GM23248 (cell line): ENCODE results near the gene NCAM2. TPM values are rescaled to one million over a fixed set of nuclear protein-coding genes. Genes with fewer than 3 reads are reported as not detected.

Experiments used
- DNase-seq: peaks from one replicate; pipeline ENCODE4 v3.0.0-alpha.2; 2015
- H2AFZ ChIP-seq: fragments of 200-600 bp; sonication (generic); 2 replicates; pipeline ENCODE4 v1.6.1; 2016; ENCODE audit warnings: antibody characterized with exemption
- H3F3A ChIP-seq: fragments of 200-600 bp; sonication (generic); 2 replicates; pipeline ENCODE4 v1.6.1; 2016; ENCODE audit warnings: mild to moderate bottlenecking, antibody characterized with exemption, mixed run types; ENCODE audit not compliant: insufficient read depth
- H3K27ac ChIP-seq: fragments of 200-600 bp; sonication (generic); 2 replicates; pipeline ENCODE4 v1.5.1; 2016; ENCODE audit warnings: mild to moderate bottlenecking
- H3K27me3 ChIP-seq: fragments of 200-600 bp; sonication (generic); replicated peaks from 2 replicates; pipeline ENCODE4 v1.6.1; 2016; ENCODE audit warnings: mild to moderate bottlenecking; ENCODE audit not compliant: insufficient read depth
- H3K36me3 ChIP-seq: fragments of 200-600 bp; sonication (generic); 2 replicates; pipeline ENCODE4 v1.6.1; 2016; ENCODE audit warnings: low read depth, mild to moderate bottlenecking
- H3K4me1 ChIP-seq: fragments of 200-600 bp; sonication (generic); 2 replicates; pipeline ENCODE4 v1.6.1; 2016; ENCODE audit warnings: mild to moderate bottlenecking; ENCODE audit not compliant: insufficient read depth
- H3K4me2 ChIP-seq: fragments of 200-600 bp; sonication (generic); one replicate; pipeline ENCODE4 v1.6.1; 2016; ENCODE audit warnings: mild to moderate bottlenecking; ENCODE audit not compliant: unreplicated experiment
- H3K4me3 ChIP-seq: fragments of 200-600 bp; sonication (generic); 2 replicates; pipeline ENCODE4 v1.5.1; 2016; ENCODE audit warnings: mild to moderate bottlenecking
- H3K79me2 ChIP-seq: fragments of 200-600 bp; sonication (generic); 2 replicates; pipeline ENCODE4 v1.6.1; 2016; ENCODE audit warnings: mild to moderate bottlenecking; ENCODE audit not compliant: insufficient read depth
- H3K9ac ChIP-seq: fragments of 200-600 bp; sonication (generic); 2 replicates; pipeline ENCODE4 v1.6.1; 2016; ENCODE audit warnings: mild to moderate bottlenecking
- H3K9me2 ChIP-seq: fragments of 200-600 bp; sonication (generic); 2 replicates; pipeline ENCODE4 v1.6.1; 2016; ENCODE audit warnings: mixed run types, mild to moderate bottlenecking, moderate library complexity; ENCODE audit not compliant: insufficient read depth
- H3K9me3 ChIP-seq: fragments of 200-600 bp; sonication (generic); one replicate; pipeline ENCODE4 v1.6.1; 2017; ENCODE audit warnings: low read depth
- H4K20me1 ChIP-seq: fragments of 200-600 bp; sonication (generic); 2 replicates; pipeline ENCODE4 v1.6.0; 2016; ENCODE audit not compliant: insufficient read depth
- EZH2 ChIP-seq: fragments of 200-600 bp; sonication (generic); IDR thresholded peaks from 2 replicates; pipeline ENCODE4 v1.6.1; 2018; ENCODE audit warnings: antibody characterized with exemption, mild to moderate bottlenecking; ENCODE audit not compliant: insufficient read depth, poor library complexity, severe bottlenecking
- EZH2phosphoT487 ChIP-seq: fragments of 200-600 bp; sonication (generic); IDR thresholded peaks from 2 replicates; pipeline ENCODE4 v1.6.1; 2018; ENCODE audit warnings: antibody characterized with exemption, moderate library complexity, mild to moderate bottlenecking, low read depth; ENCODE audit not compliant: insufficient read depth
- WGBS, 2 experiments: methylation state at CpG; one replicate each; pipeline ENCODE4 v1.1.6; 2015 to 2017; ENCODE audit warnings: low lambda C conversion rate in 2 of 2, low coverage in 1 of 2; ENCODE audit errors: missing lambda C conversion rate in 2 of 2; 5-methylcytosine and 5-hydroxymethylcytosine counted together
- in situ Hi-C: fragments of 300-500 bp; cut with MboI; formaldehyde crosslinking; loops from 2 replicates; pipeline ENCODE4 v1.15.0; 2020
- polyA plus RNA-seq: library from polyadenylated mRNA; unstranded; fragments of >200 nt; fragmentation: Nextera tagmentation; extraction: Ambion mirVana; gene quantifications from 2 replicates; pipeline ENCODE4 v1.2.1, GENCODE V29; 2016
- total RNA-seq: library from RNA; depleted of rRNA; stranded (reverse); fragments of >200 nt; shearing (Covaris generic); gene quantifications from 2 replicates; pipeline ENCODE4 v1.2.3, GENCODE V29; 2014

Gene NCAM2
- total and polyA plus RNA-seq, 2 experiments from 2014 or later: 1.3 to 1.7 TPM

- WGBS, 2 experiments: 0 to 5% methylated on average over 1 of the region's 1 CpG
- in situ Hi-C loops: loop anchor here (25.0 kb wide), 1 partner anchor 1555 kb away; no protein-coding TSS in a partner anchor
- TF ChIP-seq EZH2: no peak
- no peak for TF ChIP-seq EZH2phosphoT487
Observed at GRCh38 chr21:21231913-21232312, 233.7 kb downstream of the NCAM2 start.

GRCh38 chr21:21232320-21232719 is 234.1 kb downstream of the NCAM2 start:
- Histone ChIP-seq H3K9me2 (no peaks in the 10 kb centered on the region), H2AFZ (0 out of 2 replicates have a peak overlapping the region, but pooled peaks have one; percentile 4), H3K4me3 (no peak overlapping the region), H4K20me1 (no peaks in the 10 kb centered on the region), H3K9me3 (no peaks in the 10 kb centered on the region), H3K36me3 (no peaks in the 10 kb centered on the region), H3K27me3 (no peaks in the 10 kb centered on the region), H3K79me2 (no peaks in the 10 kb centered on the region), H3F3A (no peaks in the 10 kb centered on the region), H3K27ac (no peak overlapping the region), H3K9ac (no peak overlapping the region), H3K4me1 (no peaks in the 10 kb centered on the region), H3K4me2 (no peak overlapping the region)
- TF ChIP-seq EZH2phosphoT487: no peak
- no peak for TF ChIP-seq EZH2
- in situ Hi-C loops: loop anchor here (25.0 kb wide), 1 partner anchor 1555 kb away; no protein-coding TSS in a partner anchor
- peak; percentile 61 for DNase-seq
- WGBS, 2 experiments: 0 to 4% methylated on average over 1 of the region's 1 CpG

More at GRCh38 chr21:21231913-21232312, 233.7 kb downstream of the NCAM2 start:
- Histone ChIP-seq H2AFZ (no peak overlapping the region), H3K4me3 (no peak overlapping the region), H3K9ac (no peak overlapping the region), H3K4me2 (no peak overlapping the region), H3F3A (no peaks in the 10 kb centered on the region), H3K27ac (no peak overlapping the region), H3K4me1 (no peaks in the 10 kb centered on the region), H3K9me2 (no peaks in the 10 kb centered on the region), H3K79me2 (no peaks in the 10 kb centered on the region), H3K9me3 (no peaks in the 10 kb centered on the region), H4K20me1 (no peaks in the 10 kb centered on the region), H3K27me3 (no peaks in the 10 kb centered on the region), H3K36me3 (no peaks in the 10 kb centered on the region)
- DNase-seq: no peak

GRCh38 chr21:21233051-21233450 is 234.8 kb downstream of the NCAM2 start:
- TF ChIP-seq EZH2phosphoT487 (no peak), EZH2 (no peak)
- Histone ChIP-seq H3K9me3 (no peaks in the 10 kb centered on the region), H3F3A (no peaks in the 10 kb centered on the region), H3K9me2 (no peaks in the 10 kb centered on the region), H3K4me2 (no peak overlapping the region), H3K27me3 (no peaks in the 10 kb centered on the region), H3K36me3 (no peaks in the 10 kb centered on the region), H3K27ac (no peak overlapping the region), H4K20me1 (no peaks in the 10 kb centered on the region), H3K4me1 (no peaks in the 10 kb centered on the region), H3K79me2 (no peaks in the 10 kb centered on the region), H2AFZ (0 out of 2 replicates have a peak overlapping the region, but pooled peaks have one; percentile 4), H3K4me3 (no peak overlapping the region), H3K9ac (no peak overlapping the region)
- no peak for DNase-seq
- in situ Hi-C loops: loop anchor here (25.0 kb wide), 1 partner anchor 1554 kb away; no protein-coding TSS in a partner anchor

- WGBS, 2 experiments: 44 to 45% methylated on average over 3 of the region's 3 CpGs
- H3K9me2 ChIP-seq: no peaks in the 10 kb centered on the region
Observed at GRCh38 chr21:21236996-21237395, 238.8 kb downstream of the NCAM2 start.

More at GRCh38 chr21:21236996-21237395, 238.8 kb downstream of the NCAM2 start:
- Histone ChIP-seq H2AFZ (no peak overlapping the region), H3K4me3 (no peak overlapping the region), H3K27ac (no peak overlapping the region), H3K36me3 (no peaks in the 10 kb centered on the region), H3K9ac (no peak overlapping the region), H3K27me3 (no peaks in the 10 kb centered on the region), H3K79me2 (no peaks in the 10 kb centered on the region), H3K9me3 (no peaks in the 10 kb centered on the region), H3F3A (no peaks in the 10 kb centered on the region), H4K20me1 (no peaks in the 10 kb centered on the region), H3K4me2 (no peak overlapping the region), H3K4me1 (no peaks in the 10 kb centered on the region)
- no peak for DNase-seq
- TF ChIP-seq EZH2phosphoT487: no peak
- TF ChIP-seq EZH2: no peak
- in situ Hi-C loops: loop anchor here (25.0 kb wide), 1 partner anchor 1550 kb away; no protein-coding TSS in a partner anchor
